GM18861 (cell line): ENCODE measurements around the gene RNASE9.
"Not testable (repeated sequence)": the region's sequence is repeated elsewhere in the genome, so short reads cannot be mapped to it uniquely, and the experiment has no call there.

Experiments used
- ATAC-seq: cut with Tn5 transposase; IDR thresholded peaks from one replicate; pipeline ENCODE4 v1.9.1; 2021; ENCODE audit not compliant: unreplicated experiment

The RNASE9 gene

DNA sequence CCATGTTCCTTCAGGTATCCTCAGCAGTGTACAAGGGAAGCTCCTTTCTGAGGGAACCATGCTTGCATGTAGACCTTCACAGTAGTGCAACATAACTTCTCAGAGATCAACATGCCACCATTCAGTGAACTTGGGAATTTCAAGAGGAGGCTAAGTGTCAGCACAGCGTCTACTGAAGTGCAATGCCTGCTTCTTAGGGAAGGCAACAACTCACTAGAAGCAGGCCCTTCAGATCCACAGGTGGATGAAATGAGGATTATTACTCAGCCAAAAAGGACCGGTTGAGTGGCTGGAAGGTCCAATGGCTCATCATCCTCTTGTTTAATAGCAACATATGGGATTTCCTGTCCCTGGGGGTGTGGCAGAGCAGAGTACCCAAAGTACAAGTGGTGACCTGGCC, 36.8 kb downstream of the RNASE9 start:
- no peak for ATAC-seq

DNA sequence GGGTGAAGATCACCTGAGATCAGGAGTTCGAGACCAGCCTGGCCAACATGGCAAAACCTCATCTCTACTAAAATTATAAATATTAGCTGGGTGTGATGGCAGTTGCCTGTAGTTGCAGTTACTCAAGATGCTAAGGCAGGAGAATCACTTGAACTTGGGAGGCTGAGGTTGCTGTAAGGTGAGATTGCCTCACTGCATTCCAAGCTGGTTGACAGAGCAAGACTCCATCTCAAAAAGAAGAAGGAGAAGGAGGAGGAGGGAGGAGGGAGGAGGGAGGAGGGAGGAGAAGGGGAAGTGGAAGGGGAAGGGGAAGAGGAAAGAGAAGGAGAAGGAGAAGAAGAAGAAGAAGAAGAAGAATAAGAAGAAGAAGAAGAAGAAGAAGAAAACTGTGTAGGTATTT, 38.5 kb downstream of the RNASE9 start:
- no peak for ATAC-seq

DNA sequence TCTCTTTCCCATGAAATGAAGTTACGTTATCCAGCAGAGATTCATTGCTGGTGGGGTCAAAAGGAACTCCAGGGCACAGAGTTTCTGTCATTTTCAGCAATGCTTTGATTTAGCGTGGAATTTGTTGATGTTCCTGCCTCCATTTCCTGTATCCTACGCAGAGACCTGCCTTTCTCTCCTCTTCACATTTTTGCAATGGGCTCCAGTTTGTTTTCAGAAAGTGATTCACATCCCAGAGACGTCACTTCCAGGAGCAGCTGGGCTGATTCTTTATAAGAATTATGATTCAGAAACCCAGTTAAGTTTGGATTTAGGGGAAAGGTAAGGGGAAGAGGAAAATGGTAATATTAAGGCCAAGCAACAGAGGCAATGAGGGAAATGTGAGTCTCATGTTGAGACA, 43.9 kb downstream of the RNASE9 start:
- no peak for ATAC-seq

DNA sequence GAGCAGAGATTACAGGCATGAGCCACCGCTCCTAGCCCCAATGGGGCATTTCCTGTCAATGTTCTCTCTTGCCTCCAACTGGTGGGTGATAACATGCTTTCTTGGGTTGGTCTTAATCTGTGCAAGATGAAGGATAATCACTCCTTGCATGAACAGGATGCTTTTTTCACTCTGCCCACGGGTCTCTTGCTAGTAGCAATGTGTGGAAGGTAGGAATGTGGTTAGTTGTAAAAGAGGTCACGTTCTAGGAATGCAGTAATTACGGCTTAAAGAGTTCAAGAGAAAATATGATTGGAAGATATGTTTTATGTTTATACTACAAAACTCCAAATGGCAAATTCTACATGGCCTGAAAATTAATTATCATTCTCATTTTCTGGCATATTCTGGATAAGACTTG, 45.0 kb downstream of the RNASE9 start:
- ATAC-seq, result no peak

DNA sequence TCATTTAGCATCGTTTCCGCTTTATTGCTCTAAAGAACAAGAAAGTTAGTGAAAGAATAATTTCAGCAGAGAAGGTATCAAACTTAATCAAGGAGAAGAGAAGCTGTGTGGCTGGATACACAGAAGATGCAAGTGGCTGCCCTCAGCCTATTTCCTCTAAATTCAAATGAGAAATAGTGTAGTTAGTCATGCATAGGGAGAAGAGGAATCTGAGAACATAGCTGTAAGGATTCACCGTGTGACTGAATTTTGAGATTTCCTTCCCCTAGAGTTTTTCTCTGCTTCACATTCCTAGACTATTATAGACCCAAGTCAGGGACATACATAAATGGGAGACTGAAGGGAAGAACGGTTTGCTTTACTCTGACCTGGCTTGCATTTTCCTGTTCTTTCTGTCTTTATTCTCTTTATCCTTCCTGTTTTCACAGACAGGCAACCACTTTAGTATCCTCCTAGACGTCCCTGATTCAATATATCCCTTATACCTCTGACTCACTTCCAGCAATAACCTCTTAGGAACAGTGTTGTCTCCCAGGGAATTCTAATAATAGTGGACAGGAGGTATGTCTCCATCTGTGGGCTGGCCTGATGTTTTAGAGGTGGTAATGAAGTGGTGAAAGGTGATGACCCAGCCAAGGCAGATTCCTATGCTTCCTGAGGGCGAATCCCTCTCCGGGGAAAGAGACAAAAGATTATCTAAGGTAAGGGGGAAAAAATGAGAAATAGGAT, 48.5 kb downstream of the RNASE9 start:
- ATAC-seq, result no peak

DNA sequence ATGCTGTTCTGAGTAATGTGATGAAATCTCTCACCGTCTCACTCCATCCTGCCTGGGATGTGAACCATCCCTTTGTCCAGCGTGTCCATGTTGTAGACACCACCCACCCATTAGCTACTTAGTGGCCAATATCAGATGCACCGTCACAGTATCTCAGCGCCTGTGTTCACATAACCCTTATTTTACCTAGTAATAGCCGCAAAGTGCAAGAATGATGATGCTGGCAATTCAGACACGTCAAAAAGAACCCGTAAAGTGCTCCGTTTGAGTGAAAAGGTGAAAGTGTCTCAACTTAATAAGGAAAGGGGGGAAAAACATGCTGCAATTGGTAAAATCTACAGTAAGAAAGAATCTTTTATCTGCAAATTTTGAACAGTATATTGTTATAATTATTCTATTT, 52.5 kb downstream of the RNASE9 start:
- no peak for ATAC-seq

DNA sequence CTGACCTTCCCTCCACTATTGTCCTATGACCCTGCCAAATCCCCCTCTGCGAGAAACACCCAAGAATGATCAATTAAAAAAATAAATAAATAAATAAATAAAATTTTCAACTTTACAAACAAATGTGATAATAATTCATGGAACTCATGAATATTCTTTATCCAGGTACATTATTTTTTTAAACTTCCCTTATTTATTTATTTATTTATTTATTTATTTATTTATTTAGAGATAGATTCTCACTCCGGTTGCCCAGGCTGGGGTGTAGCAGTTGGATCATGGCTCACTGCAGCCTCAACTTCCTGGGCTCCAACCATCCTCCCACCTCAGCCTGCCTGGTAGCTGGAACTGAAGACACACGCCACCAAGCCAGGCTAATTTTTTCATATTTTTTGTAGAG, 53.3 kb downstream of the RNASE9 start:
- ATAC-seq, result not testable (repeated sequence)

DNA sequence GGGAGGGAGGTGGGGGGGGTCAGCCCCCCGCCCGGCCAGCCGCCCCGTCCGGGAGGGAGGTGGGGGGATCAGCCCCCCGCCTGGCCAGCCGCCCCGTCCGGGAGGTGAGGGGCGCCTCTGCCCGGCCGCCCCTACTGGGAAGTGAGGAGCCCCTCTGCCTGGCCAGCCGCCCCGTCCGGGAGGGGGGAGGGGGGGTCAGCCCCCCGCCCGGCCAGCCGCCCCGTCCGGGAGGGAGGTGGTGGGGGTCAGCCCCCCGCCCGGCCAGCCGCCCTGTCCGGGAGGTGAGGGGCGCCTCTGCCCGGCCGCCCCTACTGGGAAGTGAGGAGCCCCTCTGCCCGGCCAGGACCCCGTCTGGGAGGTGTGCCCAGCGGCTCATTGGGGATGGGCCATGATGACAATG, 54.1 kb downstream of the RNASE9 start:
- not testable (repeated sequence) for ATAC-seq

DNA sequence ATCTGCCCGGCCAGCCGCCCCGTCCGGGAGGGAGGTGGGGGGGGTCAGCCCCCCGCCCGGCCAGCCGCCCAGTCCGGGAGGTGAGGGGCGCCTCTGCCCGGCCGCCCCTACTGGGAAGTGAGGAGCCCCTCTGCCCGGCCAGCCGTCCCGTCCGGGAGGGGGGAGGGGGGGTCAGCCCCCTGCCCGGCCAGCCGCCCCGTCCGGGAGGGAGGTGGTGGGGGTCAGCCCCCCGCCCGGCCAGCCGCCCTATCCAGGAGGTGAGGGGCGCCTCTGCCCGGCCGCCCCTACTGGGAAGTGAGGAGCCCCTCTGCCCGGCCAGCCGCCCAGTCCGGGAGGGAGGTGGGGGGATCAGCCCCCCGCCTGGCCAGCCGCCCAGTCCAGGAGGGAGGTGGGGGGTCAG, 54.6 kb downstream of the RNASE9 start:
- ATAC-seq, result not testable (repeated sequence)
